Ovary (tissue), 9 donors: Measurements from ENCODE around the gene PSENEN. TPM values are rescaled to one million over a fixed set of nuclear protein-coding genes. Genes with fewer than 3 reads are reported as not detected.
A peak's percentile ranks its signal among the peaks of the same experiment; 100 is the strongest.

Experiments used
- DNase-seq, 5 donors: peaks; one replicate each; pipeline ENCODE4 v3.0.0-alpha.2; 2019 to 2020
- H3K27ac ChIP-seq, 2 donors: fragments of 200-600 bp; one replicate each; pipeline versions ENCODE4 v1.5.1 to v1.8.0; 2019 to 2022
- H3K27me3 ChIP-seq: fragments of 200-600 bp; one replicate; pipeline ENCODE4 v1.8.0; 2022
- H3K36me3 ChIP-seq: fragments of 200-600 bp; sonication (generic); one replicate; pipeline ENCODE4 v1.5.1; 2019
- H3K4me1 ChIP-seq: one replicate; pipeline ENCODE4 v1.8.1; 2013; ENCODE audit warnings: mild to moderate bottlenecking, moderate library complexity; ENCODE audit not compliant: insufficient read depth
- H3K4me3 ChIP-seq: fragments of 200-600 bp; sonication (generic); one replicate; pipeline ENCODE4 v1.5.1; 2017
- H3K9me3 ChIP-seq, 2 donors: fragments of 200-600 bp in 1 of 2; sonication (generic) in 1 of 2; one replicate each; pipeline versions ENCODE4 v1.5.1 to v1.8.1; 2013 to 2019; ENCODE audit warnings: mild to moderate bottlenecking in 1 of 2, moderate library complexity in 1 of 2
- EP300 ChIP-seq: sonication (generic); formaldehyde crosslinking; IDR thresholded peaks from one replicate; pipeline ENCODE4 v1.6.1; 2017; ENCODE audit warnings: antibody characterized with exemption
- POLR2A ChIP-seq: fragments of 450-650 bp; IDR thresholded peaks from one replicate; pipeline ENCODE4 v1.6.1; 2017; ENCODE audit warnings: antibody characterized with exemption, mild to moderate bottlenecking, moderate library complexity
- WGBS, 3 donors: extraction: QIAGEN DNeasy Blood & Tissue Kit in 1 of 3; methylation state at CpG; one replicate each; pipeline versions ENCODE4 v1.1.5 to v1.1.7; 2013 to 2017; 5-methylcytosine and 5-hydroxymethylcytosine counted together
- intact Hi-C, 4 donors: fragments of 100-400 bp; cut with DNase I; formaldehyde crosslinking; loops; one replicate each; pipeline versions ENCODE4 v1.11.0 to v1.15.1; 2022 to 2023
- polyA plus RNA-seq, 2 donors: library from polyadenylated mRNA; stranded (reverse); fragments of 200-250 nt in 1 of 2; fragments of 350-450 nt in 1 of 2; fragmentation: Illumina TruSeq in 1 of 2; extraction: RNeasy Lipid Tissue Mini Kit (QIAGEN cat#74804) in 1 of 2; gene quantifications; one replicate each; pipeline ENCODE4 v1.2.3, GENCODE V29; 2013 to 2014
- total RNA-seq, 7 donors: library from RNA; depleted of rRNA in 2 of 7; stranded (reverse); fragments of >200 nt in 2 of 7; fragmentation: NEBNext Ultra II Directional in 3 of 7; extraction: Animal tissue kit (Norgen Biotek cat#: 25700) in 3 of 7; gene quantifications; one replicate each; pipeline versions ENCODE4 v1.1.0 to v1.2.4, GENCODE V29; 2016 to 2023
- TF ChIP-seq, protein P1 (sequence below), 3 donors: fragments of 450-650 bp in 2 of 3; fragments of 200-600 bp in 1 of 3; IDR thresholded peaks; one replicate each; pipeline versions ENCODE4 v1.5.1 to v1.8.0; 2016 to 2022; ENCODE audit warnings: antibody characterized with exemption in 3 of 3, mild to moderate bottlenecking in 1 of 3
- donor health status: DM: no; HTN: no; CAD: no; lungs with moderate emphysema.
- donor health status: DM: no; HTN: no; CAD: no.
- donor health status: Bipolar disorder and iron deficiency.
- donor health status: DM: yes; HTN: yes; CAD: no.
- donor health status: DM: no; HTN: no; CAD: no.
- donor health status: DM: yes; HTN: yes; CAD: no.

The PSENEN gene
- total and polyA plus RNA-seq, 9 donors, result 23.4 to 90.4 (median 44.6) TPM

DNA sequence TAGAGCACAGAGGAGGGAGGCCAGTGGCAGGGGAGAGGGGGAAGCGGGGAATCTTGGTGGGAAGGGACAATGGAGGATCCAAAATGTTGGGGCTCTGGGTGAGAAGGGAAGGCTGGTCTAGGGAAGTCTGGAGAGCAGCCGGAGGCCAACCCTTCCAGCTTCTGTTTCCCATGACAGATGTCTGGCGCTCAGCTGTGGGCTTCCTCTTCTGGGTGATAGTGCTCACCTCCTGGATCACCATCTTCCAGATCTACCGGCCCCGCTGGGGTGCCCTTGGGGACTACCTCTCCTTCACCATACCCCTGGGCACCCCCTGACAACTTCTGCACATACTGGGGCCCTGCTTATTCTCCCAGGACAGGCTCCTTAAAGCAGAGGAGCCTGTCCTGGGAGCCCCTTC is 1.1 kb downstream of the PSENEN start:
- Histone ChIP-seq H3K27me3 (no peaks in the 10 kb centered on the region), H3K27ac (no peak overlapping the region), H3K36me3 (no peaks in the 10 kb centered on the region), H3K4me1 (peaks cover 10% of the 10 kb centered on the region), H3K4me3 (no peak overlapping the region), H3K9me3 (no peaks in the 10 kb centered on the region)
- WGBS, 3 donors, result 89 to 95% (median 93%) methylated on average over 5 of the region's 5 CpGs
- peak in 1 of 5 donors; percentile 54 for DNase-seq
- TF ChIP-seq EP300 (no peak), POLR2A (no peak)
- TF ChIP-seq, protein P1, sequence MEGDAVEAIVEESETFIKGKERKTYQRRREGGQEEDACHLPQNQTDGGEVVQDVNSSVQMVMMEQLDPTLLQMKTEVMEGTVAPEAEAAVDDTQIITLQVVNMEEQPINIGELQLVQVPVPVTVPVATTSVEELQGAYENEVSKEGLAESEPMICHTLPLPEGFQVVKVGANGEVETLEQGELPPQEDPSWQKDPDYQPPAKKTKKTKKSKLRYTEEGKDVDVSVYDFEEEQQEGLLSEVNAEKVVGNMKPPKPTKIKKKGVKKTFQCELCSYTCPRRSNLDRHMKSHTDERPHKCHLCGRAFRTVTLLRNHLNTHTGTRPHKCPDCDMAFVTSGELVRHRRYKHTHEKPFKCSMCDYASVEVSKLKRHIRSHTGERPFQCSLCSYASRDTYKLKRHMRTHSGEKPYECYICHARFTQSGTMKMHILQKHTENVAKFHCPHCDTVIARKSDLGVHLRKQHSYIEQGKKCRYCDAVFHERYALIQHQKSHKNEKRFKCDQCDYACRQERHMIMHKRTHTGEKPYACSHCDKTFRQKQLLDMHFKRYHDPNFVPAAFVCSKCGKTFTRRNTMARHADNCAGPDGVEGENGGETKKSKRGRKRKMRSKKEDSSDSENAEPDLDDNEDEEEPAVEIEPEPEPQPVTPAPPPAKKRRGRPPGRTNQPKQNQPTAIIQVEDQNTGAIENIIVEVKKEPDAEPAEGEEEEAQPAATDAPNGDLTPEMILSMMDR (IDR thresholded peaks at IDR 0.05), result no peak
- intact Hi-C loops, result no loop called here

DNA sequence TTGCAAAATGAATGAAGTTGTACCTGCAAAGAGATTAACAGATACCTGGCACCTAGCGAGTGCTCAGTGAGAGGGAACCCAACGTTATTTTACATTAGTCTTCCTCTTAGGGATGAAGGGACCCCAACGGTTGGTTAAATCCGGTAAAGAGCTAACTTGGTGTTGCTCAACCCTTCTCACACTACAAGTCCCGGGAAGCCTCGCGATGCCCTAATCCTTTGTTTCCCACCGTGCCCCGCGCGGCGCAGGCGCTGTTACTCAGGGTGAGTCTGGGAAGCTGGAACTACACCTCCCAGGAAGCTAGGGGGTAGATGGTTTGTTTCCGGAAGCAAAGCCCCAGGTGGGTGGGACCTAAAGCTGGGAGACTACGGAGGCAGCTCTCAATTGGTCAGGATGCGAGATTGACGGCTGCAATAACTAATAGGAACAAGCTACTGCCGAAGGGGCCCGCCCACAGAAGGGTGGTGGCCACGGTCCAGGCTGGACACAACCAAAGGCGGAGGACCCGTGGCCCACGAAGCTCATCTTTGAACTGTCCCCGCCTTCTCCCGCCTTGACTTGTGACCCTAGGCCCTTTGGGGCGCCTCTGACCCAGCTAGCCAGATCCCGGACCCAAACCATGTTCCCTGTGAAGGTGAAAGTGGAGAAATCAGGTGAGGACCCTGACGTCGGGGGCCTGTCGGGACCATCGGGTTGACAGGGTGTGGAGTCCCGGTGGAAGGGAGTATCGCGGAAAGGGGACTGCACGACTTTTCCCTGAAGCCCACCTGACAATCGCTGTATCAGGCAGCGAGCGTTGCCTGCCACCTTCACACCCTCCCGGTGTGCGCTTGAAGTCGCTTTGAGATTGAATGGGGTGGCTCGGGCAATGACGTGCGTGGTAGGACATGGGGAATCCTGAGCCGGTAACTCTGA is 2.9 kb downstream of the PSENEN start, which contains the start of gene LIN37:
TSS of gene LIN37 (plus strand) at position 471 of the 915 bp plus-strand sequence. CDS start at position 620, 149 bp downstream.
- H3K27me3 ChIP-seq, result no peaks in the 10 kb centered on the region
- H3K4me3 ChIP-seq, result peak within 1 kb of the TSS; percentile 74
- H3K4me1 ChIP-seq, result peaks cover 10% of the 10 kb centered on the region
- 1% methylated on average over 45 of the region's 45 CpGs for WGBS, 3 donors
- DNase-seq, result peak; percentile 98 to 99 (median 98)
- H3K36me3 ChIP-seq, result no peaks in the 10 kb centered on the region
- H3K27ac ChIP-seq, result peak within 1 kb of the TSS; percentile 8 to 74
- no peaks in the 10 kb centered on the region for H3K9me3 ChIP-seq
- intact Hi-C loops, result no loop called here
- TF ChIP-seq, protein P1 (IDR thresholded peaks at IDR 0.05), result peak; percentile 9 to 55 (median 19)
- TF ChIP-seq EP300 (no peak), POLR2A (peak; percentile 94)

DNA sequence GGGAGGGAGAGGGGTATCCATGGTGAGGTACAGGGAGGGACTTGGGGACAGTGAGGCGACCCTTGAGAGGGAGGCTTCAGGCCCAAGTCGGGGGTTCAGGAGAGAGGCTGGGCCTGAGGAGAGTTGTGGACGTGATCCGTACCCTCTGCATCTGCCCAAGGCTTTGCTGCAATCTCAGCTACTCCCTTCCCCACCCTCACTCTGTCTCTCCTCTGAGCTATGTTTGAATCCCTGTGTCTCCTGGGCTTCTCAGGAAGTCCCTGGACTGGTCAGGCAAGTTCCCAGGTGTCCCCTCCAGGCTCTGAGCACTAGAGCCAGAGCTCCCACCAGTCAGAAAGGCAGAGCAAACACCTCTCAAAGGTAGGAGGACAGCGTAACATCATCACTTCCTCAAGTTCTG is 4.7 kb downstream of the PSENEN start:
- no peaks in the 10 kb centered on the region for H3K36me3 ChIP-seq
- no peak overlapping the region for H3K4me3 ChIP-seq
- no peaks in the 10 kb centered on the region for H3K27me3 ChIP-seq
- H3K27ac ChIP-seq, result no peak overlapping the region
- TF ChIP-seq POLR2A, result no peak
- TF ChIP-seq, protein P1 (IDR thresholded peaks at IDR 0.05), result no peak
- intact Hi-C loops, result no loop called here
- peaks cover 12% of the 10 kb centered on the region for H3K4me1 ChIP-seq
- no peak for DNase-seq
- 85 to 93% (median 89%) methylated on average over 5 of the region's 5 CpGs for WGBS, 3 donors
- no peaks in the 10 kb centered on the region for H3K9me3 ChIP-seq

DNA sequence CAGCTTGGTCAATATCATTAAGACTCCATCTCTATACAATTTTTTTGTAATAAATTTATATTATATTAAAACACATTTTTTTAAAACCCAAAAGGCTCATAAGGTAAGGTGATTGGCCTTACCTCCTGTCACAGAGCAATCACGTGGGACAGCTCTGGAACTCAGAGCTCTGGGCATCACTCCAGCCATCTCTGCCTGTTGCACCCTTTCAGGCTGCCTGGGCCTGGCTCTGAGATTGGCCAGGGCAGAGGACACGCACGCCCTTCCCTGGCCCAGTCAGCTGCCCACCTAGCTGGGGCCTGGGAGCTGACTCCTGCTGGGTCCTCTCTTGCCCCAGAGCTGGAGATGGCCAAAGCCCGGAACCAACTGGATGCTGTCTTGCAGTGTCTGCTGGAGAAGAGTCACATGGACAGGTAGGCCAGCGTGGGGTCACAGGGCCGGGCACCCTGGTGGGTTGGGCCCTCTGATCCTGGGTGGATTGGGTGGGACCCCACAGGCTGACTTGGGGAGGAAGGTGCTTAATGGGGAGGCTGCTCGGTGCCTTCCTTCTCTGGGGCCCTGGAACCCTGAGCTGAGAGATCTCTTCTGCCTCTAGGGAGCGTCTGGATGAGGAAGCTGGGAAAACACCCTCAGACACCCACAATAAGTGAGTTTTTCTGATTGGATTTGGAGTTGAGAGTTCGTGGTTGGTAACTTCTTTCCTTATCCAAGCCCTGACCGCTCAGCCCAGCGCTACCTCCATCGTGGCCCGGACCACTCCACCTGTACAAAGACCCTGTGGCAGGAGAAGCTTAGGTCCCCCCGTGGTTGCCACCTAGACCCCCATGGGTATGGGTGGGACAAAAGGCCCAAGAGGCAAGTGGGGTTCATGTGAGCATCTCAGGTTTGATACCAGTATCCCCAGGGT is 6.6 kb downstream of the PSENEN start:
- Histone ChIP-seq H3K9me3 (no peaks in the 10 kb centered on the region), H3K36me3 (no peaks in the 10 kb centered on the region), H3K4me3 (no peak overlapping the region), H3K4me1 (peaks cover 13% of the 10 kb centered on the region), H3K27ac (no peak overlapping the region), H3K27me3 (no peaks in the 10 kb centered on the region)
- whole genome bisulfite sequencing, 3 donors, result 81 to 86% (median 82%) methylated on average over 14 of the region's 14 CpGs
- TF ChIP-seq, protein P1 (IDR thresholded peaks at IDR 0.05), result no peak
- TF ChIP-seq POLR2A (no peak), EP300 (no peak)
- intact Hi-C loops, result no loop called here
- no peak for DNase-seq
